HepG2 (cell line): ENCODE results near the gene FAAP100. TPM values are rescaled to one million over a fixed set of nuclear protein-coding genes. Genes with fewer than 3 reads are reported as not detected.

ENCODE experiments used
- ATF7-NPFF ChIP-seq: sonication (generic); formaldehyde crosslinking; IDR thresholded peaks from 2 replicates; pipeline ENCODE4 v1.8.1; 2023; ENCODE audit warnings: mild to moderate bottlenecking, low read depth, missing genetic modification reagents, moderate library complexity
- FIP1L1 ChIP-seq: fragments of 200-400 bp; formaldehyde crosslinking; IDR thresholded peaks from 2 replicates; pipeline ENCODE4 v1.6.1; 2018; ENCODE audit warnings: low read depth, mild to moderate bottlenecking, low read length, moderate library complexity, borderline replicate concordance; ENCODE audit not compliant: insufficient read depth
- HDAC6 ChIP-seq: fragments of 200-600 bp; sonication (generic); IDR thresholded peaks from 2 replicates; pipeline ENCODE4 v1.7.0; 2017; ENCODE audit warnings: mild to moderate bottlenecking, antibody characterized with exemption, low read length, low read depth
- MAFF ChIP-seq: IDR thresholded peaks from 2 replicates; pipeline ENCODE4 v1.6.1; 2011; ENCODE audit warnings: low read depth, low read length, improper control_type of control experiment
- NFIC ChIP-seq: IDR thresholded peaks from 2 replicates; pipeline ENCODE4 v1.6.1; 2012; ENCODE audit warnings: mild to moderate bottlenecking, low read length, inconsistent platforms
- PAX8 ChIP-seq: sonication (generic); formaldehyde crosslinking; IDR thresholded peaks from 2 replicates; pipeline ENCODE4 v1.8.0; 2022; ENCODE audit warnings: mild to moderate bottlenecking, missing genetic modification reagents, borderline replicate concordance
- PRMT3 ChIP-seq: sonication (generic); formaldehyde crosslinking; IDR thresholded peaks from 2 replicates; pipeline ENCODE4 v1.8.1; 2022; ENCODE audit warnings: low read depth, mild to moderate bottlenecking, moderate library complexity, missing genetic modification reagents, borderline replicate concordance
- SPEN ChIP-seq: sonication (generic); formaldehyde crosslinking; IDR thresholded peaks from 2 replicates; pipeline ENCODE4 v1.5.1; 2020; ENCODE audit warnings: low read depth, mild to moderate bottlenecking, missing genetic modification reagents
- SRSF9 ChIP-seq: fragments of 200-400 bp; formaldehyde crosslinking; IDR thresholded peaks from 2 replicates; pipeline ENCODE4 v1.6.1; 2018; ENCODE audit warnings: borderline replicate concordance, mild to moderate bottlenecking, low read depth, low read length; ENCODE audit not compliant: insufficient read depth, poor library complexity, severe bottlenecking
- STAG1 ChIP-seq: sonication (generic); formaldehyde crosslinking; IDR thresholded peaks from 2 replicates; pipeline ENCODE4 v1.4.0; 2020; ENCODE audit warnings: missing genetic modification reagents
- ZNF143 ChIP-seq: sonication (generic); formaldehyde crosslinking; IDR thresholded peaks from 2 replicates; pipeline ENCODE4 v1.4.0; 2020; ENCODE audit warnings: missing genetic modification reagents
- ZNF350 ChIP-seq: sonication (generic); formaldehyde crosslinking; IDR thresholded peaks from 2 replicates; pipeline ENCODE4 v1.4.0; 2020; ENCODE audit warnings: mild to moderate bottlenecking, low read depth, missing genetic modification reagents, borderline replicate concordance
- ZNF570 ChIP-seq: sonication (generic); formaldehyde crosslinking; IDR thresholded peaks from 2 replicates; pipeline ENCODE4 v1.4.0; 2020; ENCODE audit warnings: mild to moderate bottlenecking, missing genetic modification reagents, borderline replicate concordance
- ZNF616 ChIP-seq: sonication (generic); formaldehyde crosslinking; IDR thresholded peaks from 2 replicates; pipeline ENCODE4 v1.5.0; 2020; ENCODE audit warnings: low read depth, mild to moderate bottlenecking, missing genetic modification reagents
- ZNF629 ChIP-seq: sonication (generic); formaldehyde crosslinking; conservative IDR thresholded peaks from 2 replicates; pipeline ENCODE4 v1.5.0; 2020; ENCODE audit warnings: missing genetic modification reagents
- ZNF670 ChIP-seq: sonication (generic); formaldehyde crosslinking; IDR thresholded peaks from 2 replicates; pipeline ENCODE4 v1.8.0; 2022; ENCODE audit warnings: mild to moderate bottlenecking, missing genetic modification reagents, borderline replicate concordance
- polyA plus RNA-seq, 8 experiments: library from polyadenylated mRNA; depleted of rRNA in 3 of 8; stranded (reverse) in 7 of 8; unstranded in 1 of 8; fragments of >200 nt; fragmentation: Illumina TruSeq in 4 of 8; extraction: Trizol in 4 of 8; gene quantifications; 2 replicates each; pipeline versions ENCODE4 v1.2.1 to v1.2.3, GENCODE V29; 2011 to 2016; ENCODE audit warnings: low read depth in 4 of 8, missing spikeins in 1 of 8, mixed read lengths in 1 of 8; ENCODE audit not compliant: insufficient read depth in 1 of 8
- total RNA-seq, 5 experiments: library from RNA; depleted of rRNA; stranded (reverse); fragments of >200 nt; fragmentation: Illumina TruSeq; extraction: Trizol; gene quantifications; 2 replicates each; pipeline ENCODE4 v1.2.3, GENCODE V29; 2016; ENCODE audit warnings: low read depth in 1 of 5
- TF ChIP-seq, protein P1 (sequence below): sonication (generic); formaldehyde crosslinking; IDR thresholded peaks from 2 replicates; pipeline ENCODE4 v1.4.0; 2020; ENCODE audit warnings: missing genetic modification reagents, mild to moderate bottlenecking, borderline replicate concordance
- TF ChIP-seq, protein P2 (sequence below), 2 experiments: sonication (generic) in 1 of 2; formaldehyde crosslinking in 1 of 2; IDR thresholded peaks; 2 replicates each; pipeline versions ENCODE4 v1.4.0 to v1.6.1; 2018 to 2020; ENCODE audit warnings: missing genetic modification reagents in 2 of 2, borderline replicate concordance in 1 of 2, low read depth in 1 of 2, mild to moderate bottlenecking in 1 of 2, missing biosample characterization in 1 of 2
- TF ChIP-seq, protein P3 (sequence below): sonication (generic); formaldehyde crosslinking; IDR thresholded peaks from 2 replicates; pipeline ENCODE4 v1.4.0; 2020; ENCODE audit warnings: mild to moderate bottlenecking, missing genetic modification reagents
- TF ChIP-seq, protein P4 (sequence below): sonication (generic); formaldehyde crosslinking; IDR thresholded peaks from 2 replicates; pipeline ENCODE4 v1.8.0; 2022; ENCODE audit warnings: missing genetic modification reagents, low read depth, mild to moderate bottlenecking, borderline replicate concordance
- TF ChIP-seq, protein P5 (sequence below), 2 experiments: sonication (generic) in 1 of 2; formaldehyde crosslinking in 1 of 2; IDR thresholded peaks; 2 replicates each; pipeline versions ENCODE4 v1.5.1 to v1.6.1; 2011 to 2020; ENCODE audit warnings: borderline replicate concordance in 1 of 2, low read depth in 1 of 2, low read length in 1 of 2, mild to moderate bottlenecking in 1 of 2, missing genetic modification reagents in 1 of 2, moderate library complexity in 1 of 2

Gene FAAP100
- total and polyA plus RNA-seq, 2 of the 13 experiments (the other 11 are each of a cell fraction or from before 2014, with no cell fraction given), result 7.6 to 20.8 TPM

DNA sequence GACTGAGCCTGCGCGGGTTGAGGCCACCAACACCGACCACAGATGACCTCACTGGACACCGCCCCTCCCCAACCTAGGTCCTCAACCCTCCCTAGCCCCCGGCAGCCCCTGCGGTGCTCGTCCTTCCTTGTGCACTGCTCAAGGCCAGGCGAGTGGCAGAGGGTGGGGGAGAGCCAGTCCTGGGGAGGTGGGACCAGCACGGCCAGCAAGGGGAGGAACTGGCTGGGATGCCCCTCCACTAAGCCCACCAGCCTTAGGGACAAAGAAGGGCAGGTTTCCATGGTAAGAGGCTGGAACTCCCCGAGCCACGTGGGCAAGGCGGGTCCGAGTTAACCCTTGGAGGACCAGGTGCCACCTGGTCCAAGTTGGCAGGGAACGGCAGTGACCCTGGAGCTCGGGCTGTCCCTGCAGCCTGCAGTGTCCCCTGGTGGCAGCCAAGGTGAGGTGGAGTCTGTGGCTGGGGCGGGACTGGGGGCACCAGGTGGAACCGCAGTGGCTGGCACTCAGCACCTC is 14.8 kb downstream of the FAAP100 start (continued):
- TF ChIP-seq, protein P1, sequence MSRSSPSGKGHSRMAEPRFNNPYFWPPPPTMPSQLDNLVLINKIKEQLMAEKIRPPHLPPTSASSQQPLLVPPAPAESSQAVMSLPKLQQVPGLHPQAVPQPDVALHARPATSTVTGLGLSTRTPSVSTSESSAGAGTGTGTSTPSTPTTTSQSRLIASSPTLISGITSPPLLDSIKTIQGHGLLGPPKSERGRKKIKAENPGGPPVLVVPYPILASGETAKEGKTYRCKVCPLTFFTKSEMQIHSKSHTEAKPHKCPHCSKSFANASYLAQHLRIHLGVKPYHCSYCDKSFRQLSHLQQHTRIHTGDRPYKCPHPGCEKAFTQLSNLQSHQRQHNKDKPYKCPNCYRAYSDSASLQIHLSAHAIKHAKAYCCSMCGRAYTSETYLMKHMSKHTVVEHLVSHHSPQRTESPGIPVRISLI (CRISPR knock-in tag), result no peak
- TF ChIP-seq, protein P2, sequence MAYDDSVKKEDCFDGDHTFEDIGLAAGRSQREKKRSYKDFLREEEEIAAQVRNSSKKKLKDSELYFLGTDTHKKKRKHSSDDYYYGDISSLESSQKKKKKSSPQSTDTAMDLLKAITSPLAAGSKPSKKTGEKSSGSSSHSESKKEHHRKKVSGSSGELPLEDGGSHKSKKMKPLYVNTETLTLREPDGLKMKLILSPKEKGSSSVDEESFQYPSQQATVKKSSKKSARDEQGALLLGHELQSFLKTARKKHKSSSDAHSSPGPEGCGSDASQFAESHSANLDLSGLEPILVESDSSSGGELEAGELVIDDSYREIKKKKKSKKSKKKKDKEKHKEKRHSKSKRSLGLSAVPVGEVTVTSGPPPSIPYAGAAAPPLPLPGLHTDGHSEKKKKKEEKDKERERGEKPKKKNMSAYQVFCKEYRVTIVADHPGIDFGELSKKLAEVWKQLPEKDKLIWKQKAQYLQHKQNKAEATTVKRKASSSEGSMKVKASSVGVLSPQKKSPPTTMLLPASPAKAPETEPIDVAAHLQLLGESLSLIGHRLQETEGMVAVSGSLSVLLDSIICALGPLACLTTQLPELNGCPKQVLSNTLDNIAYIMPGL (CRISPR knock-in tag; IDR thresholded peaks at IDR 0.05; ENCODE audit: borderline replicate concordance in 1 of 2, low read depth in 1 of 2), result 0 out of 4 replicates have a peak, but pooled peaks of 1 of the 2 experiments have one; percentile 29
- TF ChIP-seq PAX8, result no peak
- no peak for TF ChIP-seq ZNF570 (CRISPR knock-in tag)
- TF ChIP-seq STAG1 (CRISPR knock-in tag), result peak; percentile 92
- TF ChIP-seq, protein P3, sequence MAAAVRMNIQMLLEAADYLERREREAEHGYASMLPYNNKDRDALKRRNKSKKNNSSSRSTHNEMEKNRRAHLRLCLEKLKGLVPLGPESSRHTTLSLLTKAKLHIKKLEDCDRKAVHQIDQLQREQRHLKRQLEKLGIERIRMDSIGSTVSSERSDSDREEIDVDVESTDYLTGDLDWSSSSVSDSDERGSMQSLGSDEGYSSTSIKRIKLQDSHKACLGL, result 0 out of 2 replicates have a peak, but pooled peaks have one; percentile 16
- TF ChIP-seq, protein P4, sequence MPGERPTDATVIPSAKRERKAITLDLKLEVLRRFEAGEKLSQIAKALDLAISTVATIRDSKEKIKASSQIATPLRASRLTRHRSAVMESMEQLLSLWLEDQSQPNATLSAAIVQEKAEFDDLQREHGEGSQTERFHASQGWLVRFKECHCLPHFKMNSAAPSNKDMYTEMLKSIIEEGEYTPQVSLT (CRISPR knock-in tag), result no peak
- no peak for TF ChIP-seq ZNF143 (CRISPR knock-in tag)
- no peak for TF ChIP-seq SRSF9
- TF ChIP-seq SPEN (CRISPR knock-in tag), result no peak
- TF ChIP-seq ZNF629 (CRISPR knock-in tag), result no peak
- no peak for TF ChIP-seq ZNF350
- TF ChIP-seq ZNF616 (CRISPR knock-in tag), result no peak
- TF ChIP-seq, protein P5, sequence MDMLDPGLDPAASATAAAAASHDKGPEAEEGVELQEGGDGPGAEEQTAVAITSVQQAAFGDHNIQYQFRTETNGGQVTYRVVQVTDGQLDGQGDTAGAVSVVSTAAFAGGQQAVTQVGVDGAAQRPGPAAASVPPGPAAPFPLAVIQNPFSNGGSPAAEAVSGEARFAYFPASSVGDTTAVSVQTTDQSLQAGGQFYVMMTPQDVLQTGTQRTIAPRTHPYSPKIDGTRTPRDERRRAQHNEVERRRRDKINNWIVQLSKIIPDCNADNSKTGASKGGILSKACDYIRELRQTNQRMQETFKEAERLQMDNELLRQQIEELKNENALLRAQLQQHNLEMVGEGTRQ (IDR thresholded peaks at IDR 0.05; ENCODE audit: low read depth, low read length), result no peak
- TF ChIP-seq, protein P5 (CRISPR knock-in tag; IDR thresholded peaks at IDR 0.05; ENCODE audit: borderline replicate concordance), result no peak
- no peak for TF ChIP-seq FIP1L1
- no peak for TF ChIP-seq NFIC
- no peak for TF ChIP-seq PRMT3
- no peak for TF ChIP-seq ATF7-NPFF
- TF ChIP-seq HDAC6, result no peak
- TF ChIP-seq MAFF, result no peak
- no peak for TF ChIP-seq ZNF670 (CRISPR knock-in tag)
